Islet of Langerhans (tissue), 1 donor: Measurements from ENCODE around the gene TAF7L.

Experiments
- FAIRE-seq: peaks from one replicate; lab custom pipeline; 2011; peaks lifted over from hg19 to GRCh38; lab: Jason Lieb, UNC

Gene TAF7L

GRCh38 chrX:101220662-101221260, 70.4 kb downstream of the TAF7L start:
- FAIRE-seq: no peak

DNA sequence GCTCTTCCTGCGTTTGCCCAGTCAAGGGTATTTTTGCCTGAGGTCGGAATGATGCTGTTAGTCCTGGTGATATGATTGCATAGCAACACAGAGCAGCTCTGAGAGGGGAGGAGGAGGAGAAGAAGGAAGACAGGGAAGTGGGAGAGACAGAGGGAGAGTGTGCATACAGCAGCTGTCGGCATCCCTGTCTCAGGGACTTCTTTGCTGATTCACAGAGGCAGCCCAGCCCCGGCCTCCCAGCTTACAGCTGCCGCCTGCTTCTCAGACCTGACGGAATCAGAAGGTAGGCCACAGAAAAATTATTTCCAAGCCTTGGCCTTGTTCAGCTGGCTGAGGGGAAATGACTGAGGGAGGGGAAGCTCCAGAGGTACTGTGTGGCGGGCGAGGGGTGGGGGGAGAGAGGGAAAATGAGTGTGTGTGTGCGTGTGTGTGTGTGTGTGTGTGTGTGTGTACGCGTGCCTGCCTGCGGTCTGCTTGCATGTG, 71.2 kb downstream of the TAF7L start:
- FAIRE-seq: no peak

DNA sequence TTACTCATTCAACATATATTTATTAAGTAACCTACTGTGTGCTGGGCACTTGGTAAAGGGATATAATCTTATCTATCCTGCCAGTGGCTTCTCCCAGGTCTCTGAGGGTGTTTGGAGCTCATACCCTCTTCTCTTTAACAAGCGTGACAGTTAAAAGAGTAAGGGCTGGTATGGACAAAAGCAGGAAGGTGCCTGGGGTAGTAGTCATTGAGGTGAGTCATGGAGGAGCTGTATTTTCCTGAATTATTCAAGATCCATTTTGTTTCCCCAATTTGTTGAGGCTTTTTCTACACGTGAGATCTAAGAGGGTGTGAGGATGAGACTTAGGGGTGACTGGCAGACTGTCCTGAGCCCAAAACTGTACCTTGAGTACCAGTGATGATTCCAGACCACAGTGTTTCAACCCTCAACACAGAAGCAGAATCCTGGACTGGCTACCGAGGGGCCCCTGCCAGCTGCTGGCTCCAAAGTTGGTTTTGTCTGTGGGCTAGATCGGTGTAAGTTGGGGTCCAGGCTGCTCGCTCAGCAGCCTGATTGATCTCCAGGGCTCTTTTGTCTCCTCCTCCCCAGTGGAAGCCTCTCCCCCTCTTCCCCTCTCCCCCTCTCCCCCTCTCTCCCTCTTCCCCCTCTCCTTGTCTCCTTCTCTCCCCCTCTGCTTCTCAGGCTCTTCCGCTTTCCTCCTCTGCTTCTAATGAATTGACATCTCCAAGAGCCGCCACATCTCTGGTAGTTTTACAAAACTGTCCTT, 71.8 kb downstream of the TAF7L start, which contains the start of gene DRP2:
Gene DRP2, plus strand, starts transcription at position 671 of the 748 bp plus-strand sequence. CDS start 11,862 bp downstream, outside the sequence.
- FAIRE-seq: no peak
